ENCODE results near the gene IL22RA2.
A peak's percentile ranks its signal among the peaks of the same experiment; 100 is the strongest.
"Not testable (repeated sequence)": the region's sequence is repeated elsewhere in the genome, so short reads cannot be mapped to it uniquely, and the experiment has no call there.

IL22RA2 gene

GRCh38 chr6:137121401-137121997 lies 51.9 kb downstream of the IL22RA2 start:
- DNase-seq = no peak

GRCh38 chr6:137120748-137121147 lies 52.7 kb downstream of the IL22RA2 start:
- no peak for DNase-seq

GRCh38 chr6:137119196-137120104 lies 54.0 kb downstream of the IL22RA2 start:
- DNase-seq = no peak

GRCh38 chr6:137117581-137117980 lies 55.9 kb downstream of the IL22RA2 start:
- DNase-seq = no peak

GRCh38 chr6:137116807-137117206 lies 56.6 kb downstream of the IL22RA2 start:
- DNase-seq = no peak

- no peak for DNase-seq
Observed at GRCh38 chr6:137115658-137116057, 57.8 kb downstream of the IL22RA2 start.

GRCh38 chr6:137112067-137112355 lies 61.4 kb downstream of the IL22RA2 start:
- DNase-seq = no peak

GRCh38 chr6:137111296-137112066 lies 62.0 kb downstream of the IL22RA2 start:
- no peak for DNase-seq

GRCh38 chr6:137107767-137108105 lies 65.7 kb downstream of the IL22RA2 start:
- no peak for DNase-seq

GRCh38 chr6:137107047-137107766 lies 66.2 kb downstream of the IL22RA2 start:
- not testable (repeated sequence) for DNase-seq

GRCh38 chr6:137106183-137106582 lies 67.3 kb downstream of the IL22RA2 start:
- DNase-seq = no peak

GRCh38 chr6:137105375-137105774 lies 68.1 kb downstream of the IL22RA2 start:
- DNase-seq = no peak

- no peak for DNase-seq
Observed at GRCh38 chr6:137104926-137105325, 68.5 kb downstream of the IL22RA2 start.

- peak; percentile 53 for DNase-seq
Observed at GRCh38 chr6:137102851-137103492, 70.5 kb downstream of the IL22RA2 start.

GRCh38 chr6:137102050-137102848 lies 71.2 kb downstream of the IL22RA2 start:
- DNase-seq = no peak

- no peak for DNase-seq
Observed at GRCh38 chr6:137099689-137100403, 73.6 kb downstream of the IL22RA2 start.

- no peak for DNase-seq
Observed at GRCh38 chr6:137097526-137097925, 75.9 kb downstream of the IL22RA2 start.

- no peak for DNase-seq
Observed at GRCh38 chr6:137097057-137097456, 76.4 kb downstream of the IL22RA2 start.

- no peak for DNase-seq
Observed at GRCh38 chr6:137095651-137096238, 77.7 kb downstream of the IL22RA2 start.

- no peak for DNase-seq
Observed at GRCh38 chr6:137095093-137095492, 78.4 kb downstream of the IL22RA2 start.
